Stimulated activated naive B cell treated with anti-CD40 and anti-IgM and Interleukin-4, amounts not matched to agents 10 μg/mL and 1 μg/mL and 100 μg/mL, for 72 hours (primary cell): ENCODE data around the gene CACHD1.

Experiments used
- ATAC-seq, 2 donors: fragments of 150-1000 bp; cut with Tn5 transposase; replicated peaks; 2 replicates each; pipeline ENCODE4 v1.10.0; 2021; ENCODE audit warnings: moderate library complexity in 1 of 2
- DNase-seq: peaks from one replicate; pipeline ENCODE4 v3.0.0; 2021
- H3K27ac Mint-ChIP-seq: one replicate; pipeline ENCODE4 v1.8.0; 2022; ENCODE audit warnings: mild to moderate bottlenecking, mixed read lengths
- H3K27me3 Mint-ChIP-seq, 2 donors: one replicate each; pipeline ENCODE4 v1.8.0; 2022; ENCODE audit warnings: mixed read lengths in 2 of 2
- H3K36me3 Mint-ChIP-seq, 2 donors: one replicate each; pipeline ENCODE4 v1.8.0; 2022; ENCODE audit warnings: mixed read lengths in 2 of 2, mild to moderate bottlenecking in 1 of 2
- H3K4me1 Mint-ChIP-seq, 2 donors: one replicate each; pipeline ENCODE4 v1.8.0; 2022; ENCODE audit warnings: mixed read lengths in 2 of 2, mild to moderate bottlenecking in 1 of 2
- H3K4me3 Mint-ChIP-seq, 2 donors: one replicate each; pipeline ENCODE4 v1.8.0; 2022; ENCODE audit warnings: mild to moderate bottlenecking in 2 of 2, mixed read lengths in 2 of 2, moderate library complexity in 1 of 2
- H3K9me3 Mint-ChIP-seq, 2 donors: one replicate each; pipeline ENCODE4 v1.8.0; 2022; ENCODE audit warnings: mixed read lengths in 2 of 2, mild to moderate bottlenecking in 1 of 2

The CACHD1 gene

GRCh38 chr1:64469977-64470664, at the start of gene CACHD1:
CACHD1 (plus strand) TSS chr1:64470129; CDS start chr1:64470745, 616 bp downstream.
- H3K4me3 Mint-ChIP-seq: peak within 1 kb of the TSS; percentile 79 to 82
- no peaks in the 10 kb centered on the region for H3K36me3 Mint-ChIP-seq
- DNase-seq: peak; percentile 61
- H3K27ac Mint-ChIP-seq: no peak within 1 kb of the TSS
- peaks cover 52 to 56% of the 10 kb centered on the region in 2 donors for H3K27me3 Mint-ChIP-seq
- peaks cover 15 to 22% of the 10 kb centered on the region in 2 donors for H3K4me1 Mint-ChIP-seq
- no peaks in the 10 kb centered on the region for H3K9me3 Mint-ChIP-seq
- peak; percentile 90 to 92 for ATAC-seq

GRCh38 chr1:64421377-64421776, 48.6 kb upstream of the CACHD1 start:
- no peaks in the 10 kb centered on the region for H3K4me1 Mint-ChIP-seq
- no peaks in the 10 kb centered on the region for H3K9me3 Mint-ChIP-seq
- no peak overlapping the region for H3K27ac Mint-ChIP-seq
- no peak for DNase-seq
- H3K4me3 Mint-ChIP-seq: no peak overlapping the region
- ATAC-seq: no peak
- peaks cover 0 to 8% of the 10 kb centered on the region in 2 donors for H3K27me3 Mint-ChIP-seq
- H3K36me3 Mint-ChIP-seq: no peaks in the 10 kb centered on the region

- Mint-ChIP-seq H3K36me3 (no peaks in the 10 kb centered on the region), H3K9me3 (no peaks in the 10 kb centered on the region), H3K27me3 (peaks cover 0 to 12% of the 10 kb centered on the region in 2 donors), H3K4me3 (no peak overlapping the region), H3K4me1 (no peaks in the 10 kb centered on the region), H3K27ac (no peak overlapping the region)
- DNase-seq (no peak), ATAC-seq (no peak)
Observed at GRCh38 chr1:64423526-64423925, 46.4 kb upstream of the CACHD1 start.

- Mint-ChIP-seq H3K27ac (no peak overlapping the region), H3K9me3 (no peaks in the 10 kb centered on the region), H3K27me3 (peaks cover 0 to 8% of the 10 kb centered on the region in 2 donors), H3K4me3 (no peak overlapping the region), H3K4me1 (no peaks in the 10 kb centered on the region), H3K36me3 (no peaks in the 10 kb centered on the region)
- DNase-seq: no peak
- ATAC-seq: no peak
Observed at GRCh38 chr1:64424412-64424811, 45.5 kb upstream of the CACHD1 start.

- no peaks in the 10 kb centered on the region for H3K4me1 Mint-ChIP-seq
- no peak overlapping the region for H3K27ac Mint-ChIP-seq
- H3K9me3 Mint-ChIP-seq: no peaks in the 10 kb centered on the region
Observed at GRCh38 chr1:64425521-64425920, 44.4 kb upstream of the CACHD1 start.

GRCh38 chr1:64426681-64427080, 43.2 kb upstream of the CACHD1 start:
- no peak overlapping the region for H3K27ac Mint-ChIP-seq
- H3K9me3 Mint-ChIP-seq: no peaks in the 10 kb centered on the region
- no peak for ATAC-seq
- H3K4me3 Mint-ChIP-seq: no peak overlapping the region
- no peaks in the 10 kb centered on the region for H3K36me3 Mint-ChIP-seq
- peaks cover 0 to 4% of the 10 kb centered on the region in 2 donors for H3K27me3 Mint-ChIP-seq
- no peak for DNase-seq
- no peaks in the 10 kb centered on the region for H3K4me1 Mint-ChIP-seq

More at GRCh38 chr1:64425521-64425920, 44.4 kb upstream of the CACHD1 start:
- peaks cover 0 to 8% of the 10 kb centered on the region in 2 donors for H3K27me3 Mint-ChIP-seq
- no peaks in the 10 kb centered on the region for H3K36me3 Mint-ChIP-seq
- DNase-seq (no peak), ATAC-seq (no peak)
- H3K4me3 Mint-ChIP-seq: no peak overlapping the region

- no peak overlapping the region for H3K4me3 Mint-ChIP-seq
- H3K9me3 Mint-ChIP-seq: no peaks in the 10 kb centered on the region
- H3K36me3 Mint-ChIP-seq: no peaks in the 10 kb centered on the region
- H3K4me1 Mint-ChIP-seq: no peaks in the 10 kb centered on the region
- H3K27ac Mint-ChIP-seq: no peak overlapping the region
- peaks cover 0 to 4% of the 10 kb centered on the region in 2 donors for H3K27me3 Mint-ChIP-seq
- DNase-seq: no peak
- no peak for ATAC-seq
Observed at GRCh38 chr1:64427879-64428278, 42.0 kb upstream of the CACHD1 start.

- Mint-ChIP-seq H3K27me3 (peaks cover 0 to 5% of the 10 kb centered on the region in 2 donors), H3K36me3 (no peaks in the 10 kb centered on the region), H3K4me3 (no peak overlapping the region), H3K27ac (no peak overlapping the region), H3K9me3 (no peaks in the 10 kb centered on the region), H3K4me1 (no peaks in the 10 kb centered on the region)
- DNase-seq (no peak), ATAC-seq (no peak)
Observed at GRCh38 chr1:64433308-64433707, 36.6 kb upstream of the CACHD1 start.

- DNase-seq (no peak), ATAC-seq (no peak)
- Mint-ChIP-seq H3K27me3 (peaks cover 0 to 5% of the 10 kb centered on the region in 2 donors), H3K27ac (no peak overlapping the region), H3K4me1 (no peaks in the 10 kb centered on the region), H3K36me3 (no peaks in the 10 kb centered on the region), H3K4me3 (no peak overlapping the region), H3K9me3 (no peaks in the 10 kb centered on the region)
Observed at GRCh38 chr1:64433747-64434146, 36.2 kb upstream of the CACHD1 start.

- no peak overlapping the region for H3K27ac Mint-ChIP-seq
- ATAC-seq: no peak
- no peak overlapping the region for H3K4me3 Mint-ChIP-seq
- peaks cover 0 to 5% of the 10 kb centered on the region in 2 donors for H3K27me3 Mint-ChIP-seq
- DNase-seq: no peak
- no peaks in the 10 kb centered on the region for H3K36me3 Mint-ChIP-seq
- no peaks in the 10 kb centered on the region for H3K4me1 Mint-ChIP-seq
- no peaks in the 10 kb centered on the region for H3K9me3 Mint-ChIP-seq
Observed at GRCh38 chr1:64435000-64435399, 34.9 kb upstream of the CACHD1 start.

GRCh38 chr1:64437453-64437852, 32.5 kb upstream of the CACHD1 start:
- Mint-ChIP-seq H3K27ac (no peak overlapping the region), H3K4me3 (no peak overlapping the region), H3K36me3 (no peaks in the 10 kb centered on the region), H3K27me3 (peaks cover 0 to 5% of the 10 kb centered on the region in 2 donors), H3K4me1 (no peaks in the 10 kb centered on the region), H3K9me3 (no peaks in the 10 kb centered on the region)
- ATAC-seq (no peak), DNase-seq (no peak)

GRCh38 chr1:64440183-64440826, 29.6 kb upstream of the CACHD1 start:
- H3K9me3 Mint-ChIP-seq: no peaks in the 10 kb centered on the region
- no peak overlapping the region for H3K4me3 Mint-ChIP-seq
- H3K27ac Mint-ChIP-seq: no peak overlapping the region
- ATAC-seq (no peak), DNase-seq (no peak)
- H3K36me3 Mint-ChIP-seq: no peaks in the 10 kb centered on the region
- peaks cover 4 to 6% of the 10 kb centered on the region in 2 donors for H3K27me3 Mint-ChIP-seq
- no peaks in the 10 kb centered on the region for H3K4me1 Mint-ChIP-seq

- Mint-ChIP-seq H3K27ac (no peak overlapping the region), H3K36me3 (no peaks in the 10 kb centered on the region), H3K4me3 (no peak overlapping the region), H3K27me3 (peaks cover 17 to 24% of the 10 kb centered on the region in 2 donors), H3K4me1 (no peaks in the 10 kb centered on the region), H3K9me3 (no peaks in the 10 kb centered on the region)
- DNase-seq (no peak), ATAC-seq (no peak)
Observed at GRCh38 chr1:64451440-64451839, 18.5 kb upstream of the CACHD1 start.

GRCh38 chr1:64453688-64454087, 16.2 kb upstream of the CACHD1 start:
- Mint-ChIP-seq H3K4me1 (no peaks in the 10 kb centered on the region), H3K27me3 (peaks cover 7 to 22% of the 10 kb centered on the region in 2 donors), H3K4me3 (no peak overlapping the region), H3K27ac (no peak overlapping the region), H3K9me3 (no peaks in the 10 kb centered on the region), H3K36me3 (no peaks in the 10 kb centered on the region)
- ATAC-seq (no peak), DNase-seq (no peak)

GRCh38 chr1:64458915-64459314, 11.0 kb upstream of the CACHD1 start:
- Mint-ChIP-seq H3K4me1 (no peaks in the 10 kb centered on the region), H3K27ac (no peak overlapping the region), H3K4me3 (no peak overlapping the region), H3K36me3 (no peaks in the 10 kb centered on the region), H3K9me3 (no peaks in the 10 kb centered on the region), H3K27me3 (peaks cover 8 to 34% of the 10 kb centered on the region in 2 donors)
- DNase-seq (no peak), ATAC-seq (no peak)
